Adipose tissue (tissue), 3 donors: ENCODE measurements around the gene PBX1. TPM values are rescaled to one million over a fixed set of nuclear protein-coding genes. Genes with fewer than 3 reads are reported as not detected.

Source experiments
- H3K27ac ChIP-seq: one replicate; pipeline ENCODE4 v1.5.1; 2013; ENCODE audit warnings: low read depth, low read length
- WGBS, 3 donors: extraction: QIAGEN DNeasy Blood & Tissue Kit; methylation state at CpG; one replicate each; pipeline ENCODE4 v1.1.7; 2013; 5-methylcytosine and 5-hydroxymethylcytosine counted together
- polyA plus RNA-seq, 3 donors: library from polyadenylated mRNA; stranded (reverse); fragments of 200-250 nt; gene quantifications; one replicate each; pipeline ENCODE4 v1.2.3, GENCODE V29; 2013
- donor health status: healthy with polysubstance abuse.
- donor health status: Bipolar disorder and iron deficiency.
- donor health status: healthy.

Gene PBX1
- polyA plus RNA-seq, 3 donors = 23.8 to 45.7 (median 24.1) TPM

- WGBS, 3 donors = 93 to 96% (median 96%) methylated on average over 21 of the region's 21 CpGs
Observed at GRCh38 chr1:164792410-164793004, 233.5 kb downstream of the PBX1 start.

GRCh38 chr1:164794356-164794755 is 235.4 kb downstream of the PBX1 start:
- 65 to 81% (median 66%) methylated on average over 2 of the region's 2 CpGs for WGBS, 3 donors

More at GRCh38 chr1:164792410-164793004, 233.5 kb downstream of the PBX1 start:
- H3K27ac ChIP-seq = no peak overlapping the region

GRCh38 chr1:164796916-164797315 is 237.9 kb downstream of the PBX1 start:
- 16 to 76% (median 67%) methylated on average over 2 of the region's 2 CpGs for WGBS, 3 donors
- no peak overlapping the region for H3K27ac ChIP-seq

More at GRCh38 chr1:164794356-164794755, 235.4 kb downstream of the PBX1 start:
- H3K27ac ChIP-seq = no peak overlapping the region

GRCh38 chr1:164801246-164801731 is 242.3 kb downstream of the PBX1 start:
- WGBS, 3 donors = 77 to 91% (median 79%) methylated on average over 6 of the region's 6 CpGs
- H3K27ac ChIP-seq = no peak overlapping the region

- WGBS, 3 donors = 70 to 75% (median 70%) methylated on average over 7 of the region's 7 CpGs
- H3K27ac ChIP-seq = no peak overlapping the region
Observed at GRCh38 chr1:164801791-164802502, 243.0 kb downstream of the PBX1 start.

GRCh38 chr1:164802529-164803282 is 243.7 kb downstream of the PBX1 start:
- WGBS, 3 donors = 73 to 81% (median 77%) methylated on average over 7 of the region's 7 CpGs
- no peak overlapping the region for H3K27ac ChIP-seq

- H3K27ac ChIP-seq = no peak overlapping the region
- WGBS, 3 donors = 78 to 81% (median 79%) methylated on average over 5 of the region's 5 CpGs
Observed at GRCh38 chr1:164803366-164803765, 244.4 kb downstream of the PBX1 start.

- no peak overlapping the region for H3K27ac ChIP-seq
- 86 to 94% (median 91%) methylated on average over 2 of the region's 2 CpGs for WGBS, 3 donors
Observed at GRCh38 chr1:164804366-164804765, 245.4 kb downstream of the PBX1 start.

GRCh38 chr1:164805399-164805798 is 246.4 kb downstream of the PBX1 start:
- H3K27ac ChIP-seq = no peak overlapping the region
- 66 to 75% (median 71%) methylated on average over 4 of the region's 4 CpGs for WGBS, 3 donors

GRCh38 chr1:164806531-164806930 is 247.5 kb downstream of the PBX1 start:
- WGBS, 3 donors = 39 to 86% (median 85%) methylated on average over 6 of the region's 6 CpGs
- H3K27ac ChIP-seq = no peak overlapping the region

- H3K27ac ChIP-seq = no peak overlapping the region
- 85 to 89% (median 87%) methylated on average over 1 of the region's 1 CpG for WGBS, 3 donors
Observed at GRCh38 chr1:164813776-164814175, 254.8 kb downstream of the PBX1 start.

- H3K27ac ChIP-seq = no peak overlapping the region
- WGBS, 3 donors = 96 to 97% (median 96%) methylated on average over 9 of the region's 9 CpGs
Observed at GRCh38 chr1:164821648-164822047, 262.7 kb downstream of the PBX1 start.

GRCh38 chr1:164823486-164824279 is 264.7 kb downstream of the PBX1 start:
- WGBS, 3 donors = 47 to 57% (median 49%) methylated on average over 5 of the region's 5 CpGs
- no peak overlapping the region for H3K27ac ChIP-seq

- no peak overlapping the region for H3K27ac ChIP-seq
Observed at GRCh38 chr1:164824542-164824941, 265.6 kb downstream of the PBX1 start.

GRCh38 chr1:164830628-164831027 is 271.6 kb downstream of the PBX1 start:
- 68 to 77% (median 74%) methylated on average over 4 of the region's 4 CpGs for WGBS, 3 donors
- no peak overlapping the region for H3K27ac ChIP-seq

GRCh38 chr1:164834641-164835040 is 275.7 kb downstream of the PBX1 start:
- no peak overlapping the region for H3K27ac ChIP-seq
- 0% methylated on average over 1 of the region's 1 CpG for WGBS, 3 donors

- WGBS, 3 donors = 57 to 86% (median 75%) methylated on average over 7 of the region's 7 CpGs
- H3K27ac ChIP-seq = no peak overlapping the region
Observed at GRCh38 chr1:164836614-164837018, 277.6 kb downstream of the PBX1 start.

- H3K27ac ChIP-seq = no peak overlapping the region
- WGBS, 3 donors = 91 to 95% (median 93%) methylated on average over 3 of the region's 3 CpGs
Observed at GRCh38 chr1:164838786-164839185, 279.8 kb downstream of the PBX1 start.
